Jurkat, Clone E6-1 (cell line): ENCODE results near the gene LYRM2.

ENCODE experiments used
- DNase-seq: peaks from one replicate; pipeline ENCODE4 v3.0.0-alpha.2; 2011; ENCODE audit warnings: low read depth, low spot score
- H3K4me3 ChIP-seq: 2 replicates; pipeline ENCODE4 v1.5.1; 2011; ENCODE audit warnings: mild to moderate bottlenecking, low read length, control low read depth, moderate library complexity

Gene LYRM2

GRCh38 chr6:89525786-89526562 is 112.6 kb downstream of the LYRM2 start:
- H3K4me3 ChIP-seq: no peak overlapping the region
- no peak for DNase-seq

GRCh38 chr6:89522778-89523177 is 115.8 kb downstream of the LYRM2 start:
- no peak overlapping the region for H3K4me3 ChIP-seq
- DNase-seq: no peak

- H3K4me3 ChIP-seq: no peak overlapping the region
- DNase-seq: no peak
These were observed 117.8 kb downstream of the LYRM2 start for GRCh38 chr6:89520736-89521135.

GRCh38 chr6:89518352-89519055 is 120.0 kb downstream of the LYRM2 start:
- DNase-seq: no peak
- no peak overlapping the region for H3K4me3 ChIP-seq
